ENCODE data around the gene SRRM5. TPM values are rescaled to one million over a fixed set of nuclear protein-coding genes. Genes with fewer than 3 reads are reported as not detected.

Gene SRRM5
- total RNA-seq, 1 experiment from 2014 or later, result not detected

Other genes with a start within 250 kb of the SRRM5 start
- gene TEX101, start 197.2 kb upstream of the SRRM5 start, total RNA-seq (2014; rRNA removed; shearing (Covaris generic); ENCODE audit: low replicate concordance), result not detected in 2 replicates
- gene LYPD3, start 146.5 kb upstream of the SRRM5 start, total RNA-seq (2014; rRNA removed; shearing (Covaris generic); ENCODE audit: low replicate concordance), result not detected in 2 replicates
- gene PHLDB3, start 107.3 kb upstream of the SRRM5 start, total RNA-seq (2014; rRNA removed; shearing (Covaris generic); ENCODE audit: low replicate concordance), result 3.5 and 10.5 TPM in 2 replicates
- 76.7 and 101 TPM in 2 replicates for gene ETHE1, start 84.9 kb upstream of the SRRM5 start, total RNA-seq (2014; rRNA removed; shearing (Covaris generic); ENCODE audit: low replicate concordance)
- gene ZNF575, start 78.9 kb upstream of the SRRM5 start, total RNA-seq (2014; rRNA removed; shearing (Covaris generic); ENCODE audit: low replicate concordance), result not detected in 2 replicates
- gene XRCC1, start 36.6 kb upstream of the SRRM5 start, total RNA-seq (2014; rRNA removed; shearing (Covaris generic); ENCODE audit: low replicate concordance), result 49.7 and 59.3 TPM in 2 replicates
- gene PINLYP, start 36.3 kb upstream of the SRRM5 start, total RNA-seq (2014; rRNA removed; shearing (Covaris generic); ENCODE audit: low replicate concordance), result 2.3 TPM in 1 of 2 replicates, not detected in the other
- 13.3 and 16.9 TPM in 2 replicates for gene IRGQ, start 16.0 kb upstream of the SRRM5 start, total RNA-seq (2014; rRNA removed; shearing (Covaris generic); ENCODE audit: low replicate concordance)
- 15.9 and 26.1 TPM in 2 replicates for gene ZNF576, start 15.5 kb upstream of the SRRM5 start, total RNA-seq (2014; rRNA removed; shearing (Covaris generic); ENCODE audit: low replicate concordance)
- gene ZNF428, start 7.5 kb downstream of the SRRM5 start, total RNA-seq (2014; rRNA removed; shearing (Covaris generic); ENCODE audit: low replicate concordance), result 45.8 and 101 TPM in 2 replicates
- gene CADM4, start 27.8 kb downstream of the SRRM5 start, total RNA-seq (2014; rRNA removed; shearing (Covaris generic); ENCODE audit: low replicate concordance), result 0.22 and 3.0 TPM in 2 replicates
- gene PLAUR, start 58.1 kb downstream of the SRRM5 start, total RNA-seq (2014; rRNA removed; shearing (Covaris generic); ENCODE audit: low replicate concordance), result 14.7 and 43.2 TPM in 2 replicates
- gene IRGC, start 104.0 kb downstream of the SRRM5 start, total RNA-seq (2014; rRNA removed; shearing (Covaris generic); ENCODE audit: low replicate concordance), result not detected in 2 replicates
- 40.8 and 58.6 TPM in 2 replicates for gene SMG9, start 142.9 kb downstream of the SRRM5 start, total RNA-seq (2014; rRNA removed; shearing (Covaris generic); ENCODE audit: low replicate concordance)
- 5.0 and 6.1 TPM in 2 replicates for gene KCNN4, start 168.9 kb downstream of the SRRM5 start, total RNA-seq (2014; rRNA removed; shearing (Covaris generic); ENCODE audit: low replicate concordance)
- not detected in 2 replicates for gene LYPD5, start 190.4 kb downstream of the SRRM5 start, total RNA-seq (2014; rRNA removed; shearing (Covaris generic); ENCODE audit: low replicate concordance)
- 5.4 and 9.0 TPM in 2 replicates for gene ZNF283, start 215.2 kb downstream of the SRRM5 start, total RNA-seq (2014; rRNA removed; shearing (Covaris generic); ENCODE audit: low replicate concordance)